AG10803 (cell line): ENCODE results near the gene RPL18.

Experiments
- DNase-seq: peaks from one replicate; pipeline ENCODE4 v3.0.0; 2010; ENCODE audit warnings: low read depth
- H3K4me3 ChIP-seq: 2 replicates; pipeline ENCODE4 v1.5.1; 2011; ENCODE audit warnings: mild to moderate bottlenecking, low read length, control low read depth
- CTCF ChIP-seq: conservative IDR thresholded peaks from 2 replicates; pipeline ENCODE4 v1.5.1; 2011; ENCODE audit warnings: mild to moderate bottlenecking, low read length, control low read depth, inconsistent platforms

Gene RPL18

GRCh38 chr19:48637449-48637947 is 18.5 kb upstream of the RPL18 start:
- peak; percentile 99 for DNase-seq
- TF ChIP-seq CTCF: no peak
- peak overlapping the region; percentile 72 for H3K4me3 ChIP-seq

- peak; percentile 24 for TF ChIP-seq CTCF
- DNase-seq: no peak
- H3K4me3 ChIP-seq: peak within 1 kb of the TSS; percentile 72
These were observed 18.0 kb upstream of the RPL18 start, which contains the start of gene DBP for GRCh38 chr19:48636859-48637448. Gene DBP (minus strand): TSS chr19:48637379. CDS start chr19:48636994, 385 bp downstream.

GRCh38 chr19:48635966-48636858 is 17.2 kb upstream of the RPL18 start:
- TF ChIP-seq CTCF: no peak
- H3K4me3 ChIP-seq: peak overlapping the region; percentile 64
- DNase-seq: no peak

- TF ChIP-seq CTCF: no peak
- DNase-seq: no peak
- H3K4me3 ChIP-seq: peak overlapping the region; percentile 64
These were observed 16.4 kb upstream of the RPL18 start for GRCh38 chr19:48635263-48635965.

GRCh38 chr19:48634424-48635262 is 15.7 kb upstream of the RPL18 start:
- peak overlapping the region; percentile 64 for H3K4me3 ChIP-seq
- peak; percentile 95 for DNase-seq
- TF ChIP-seq CTCF: no peak

- DNase-seq: no peak
- peak overlapping the region; percentile 56 for H3K4me3 ChIP-seq
- TF ChIP-seq CTCF: no peak
These were observed 15.0 kb upstream of the RPL18 start for GRCh38 chr19:48634036-48634342.
